Gastrocnemius medialis (tissue), 4 donors: ENCODE results near the gene BLOC1S3. TPM values are rescaled to one million over a fixed set of nuclear protein-coding genes. Genes with fewer than 3 reads are reported as not detected.

ENCODE experiments used
- ATAC-seq, 2 donors: fragments of 150-250 bp; one replicate each; pipeline ENCODE4 v1.9.1; 2016
- DNase-seq, 2 donors: peaks; one replicate each; pipeline ENCODE4 v3.0.0-alpha.2; 2019
- H3K27ac ChIP-seq, 4 donors: fragments of 200-600 bp; sonication (generic); 1 replicate in 1 of 4; 2 replicates in 3 of 4; pipeline ENCODE4 v1.5.1; 2016 to 2018; ENCODE audit warnings: mild to moderate bottlenecking in 2 of 4, moderate library complexity in 1 of 4
- H3K27me3 ChIP-seq, 3 donors: fragments of 200-600 bp; sonication (generic) in 2 of 3; 1 replicate in 1 of 3; 2 replicates in 2 of 3; pipeline versions ENCODE4 v1.5.1 to v1.6.0; 2016 to 2019; ENCODE audit warnings: mild to moderate bottlenecking in 1 of 3, moderate library complexity in 1 of 3
- H3K36me3 ChIP-seq, 2 donors: fragments of 200-600 bp; sonication (generic) in 1 of 2; one replicate each; pipeline ENCODE4 v1.5.1; 2017 to 2018
- H3K4me1 ChIP-seq, 2 donors: fragments of 200-600 bp; sonication (generic) in 1 of 2; one replicate each; pipeline ENCODE4 v1.5.1; 2016 to 2017; ENCODE audit warnings: mild to moderate bottlenecking in 2 of 2
- H3K4me3 ChIP-seq, 4 donors: fragments of 200-600 bp; sonication (generic) in 3 of 4; 1 replicate in 1 of 4; 2 replicates in 3 of 4; pipeline ENCODE4 v1.5.1; 2016 to 2019; ENCODE audit warnings: mild to moderate bottlenecking in 2 of 4
- H3K9me3 ChIP-seq, 3 donors: fragments of 200-600 bp; sonication (generic) in 2 of 3; 1 replicate in 1 of 3; 2 replicates in 2 of 3; pipeline ENCODE4 v1.5.1; 2016 to 2019
- CTCF ChIP-seq, 5 experiments: fragments of 450-650 bp in 3 of 5; fragments of 200-600 bp in 2 of 5; sonication (generic) in 2 of 5; IDR thresholded peaks in 4 of 5; conservative IDR thresholded peaks in 1 of 5; 1 replicate in 4 of 5; 2 replicates in 1 of 5; pipeline ENCODE4 v1.5.1; 2016 to 2019; ENCODE audit warnings: antibody characterized with exemption in 5 of 5, mild to moderate bottlenecking in 3 of 5, moderate library complexity in 3 of 5
- POLR2A ChIP-seq, 2 donors: fragments of 450-650 bp; IDR thresholded peaks; one replicate each; pipeline ENCODE4 v1.6.1; 2017; ENCODE audit warnings: antibody characterized with exemption in 2 of 2, mild to moderate bottlenecking in 2 of 2, moderate library complexity in 2 of 2
- in situ Hi-C, 4 donors: fragments of 200-750 bp; cut with MboI; loops; one replicate each; pipeline versions ENCODE4 v1.15.0 to v1.8.0; 2017; ENCODE audit warnings: low sequenced_read_pairs in 4 of 4
- intact Hi-C: fragments of 100-400 bp; cut with DNase I; formaldehyde crosslinking; loops from one replicate; pipeline ENCODE4 v1.15.1; 2023; ENCODE audit warnings: low total_unique reads
- total RNA-seq, 4 donors: library from RNA; depleted of rRNA; stranded (reverse); fragments of >200 nt; gene quantifications; one replicate each; pipeline versions ENCODE4 v1.1.0 to v1.2.3, GENCODE V29; 2016

Gene BLOC1S3
- total RNA-seq, 4 donors from 2014 or later: 1.9 to 14.9 (median 5.8) TPM

GRCh38 chr19:45206328-45206727 is 27.7 kb downstream of the BLOC1S3 start:
- in situ Hi-C loops (no loop called here), intact Hi-C loops (no loop called here)
- Histone ChIP-seq H3K9me3 (no peaks in the 10 kb centered on the region), H3K4me1 (no peaks in the 10 kb centered on the region), H3K4me3 (no peak overlapping the region), H3K36me3 (no peaks in the 10 kb centered on the region), H3K27me3 (no peaks in the 10 kb centered on the region), H3K27ac (no peak overlapping the region)
- TF ChIP-seq CTCF (IDR thresholded peaks at IDR 0.05 in 4 of 5, conservative IDR thresholded peaks at IDR 0.05 in 1 of 5) (no peak), POLR2A (IDR thresholded peaks at IDR 0.05) (no peak)
- DNase-seq: no peak
- no peak for ATAC-seq

- TF ChIP-seq POLR2A (IDR thresholded peaks at IDR 0.05) (no peak), CTCF (IDR thresholded peaks at IDR 0.05 in 4 of 5, conservative IDR thresholded peaks at IDR 0.05 in 1 of 5) (no peak)
- H3K27ac ChIP-seq: peak overlapping the region; percentile 24 to 64 (median 56)
- intact Hi-C loops: no loop called here
- ATAC-seq: peak in 1 of 2 donors; percentile 33
- peaks cover 13 to 19% (median 18%) of the 10 kb centered on the region in 3 donors for H3K27me3 ChIP-seq
- H3K4me3 ChIP-seq: no peak overlapping the region
- in situ Hi-C loops: no loop called here
- no peak for DNase-seq
- no peaks in the 10 kb centered on the region for H3K4me1 ChIP-seq
- no peaks in the 10 kb centered on the region for H3K9me3 ChIP-seq
- H3K36me3 ChIP-seq: no peaks in the 10 kb centered on the region
Measured at GRCh38 chr19:45211751-45212381, 33.3 kb downstream of the BLOC1S3 start.

- no peak for ATAC-seq
- no peak for DNase-seq
- no peak for TF ChIP-seq CTCF (IDR thresholded peaks at IDR 0.05 in 4 of 5, conservative IDR thresholded peaks at IDR 0.05 in 1 of 5)
- TF ChIP-seq POLR2A (IDR thresholded peaks at IDR 0.05): no peak
- intact Hi-C loops: no loop called here
- Histone ChIP-seq H3K4me3 (no peak overlapping the region), H3K36me3 (no peaks in the 10 kb centered on the region), H3K27ac (peak overlapping the region in 3 of 4 donors; percentile 54 to 64 (median 58)), H3K9me3 (no peaks in the 10 kb centered on the region), H3K4me1 (no peaks in the 10 kb centered on the region), H3K27me3 (peaks cover 13 to 30% (median 30%) of the 10 kb centered on the region in 3 donors)
- in situ Hi-C loops: no loop called here
Measured at GRCh38 chr19:45213031-45213430, 34.4 kb downstream of the BLOC1S3 start.

GRCh38 chr19:45215391-45216191 is 37.0 kb downstream of the BLOC1S3 start:
- ATAC-seq (no peak), DNase-seq (no peak)
- TF ChIP-seq CTCF (IDR thresholded peaks at IDR 0.05 in 4 of 5, conservative IDR thresholded peaks at IDR 0.05 in 1 of 5) (no peak), POLR2A (IDR thresholded peaks at IDR 0.05) (no peak)
- Histone ChIP-seq H3K27me3 (peaks cover 24 to 40% (median 39%) of the 10 kb centered on the region in 3 donors), H3K4me3 (no peak overlapping the region), H3K9me3 (no peaks in the 10 kb centered on the region), H3K36me3 (no peaks in the 10 kb centered on the region), H3K27ac (peak overlapping the region in 2 of 4 donors; percentile 1 to 22), H3K4me1 (no peaks in the 10 kb centered on the region)
- intact Hi-C loops (no loop called here), in situ Hi-C loops (no loop called here)
